K562 (cell line): Measurements from ENCODE around the gene DGKZ. TPM values are rescaled to one million over a fixed set of nuclear protein-coding genes. Genes with fewer than 3 reads are reported as not detected.
A peak's percentile ranks its signal among the peaks of the same experiment; 100 is the strongest.

ENCODE experiments used
- CTBP1 ChIP-seq: fragments of 450-650 bp; IDR thresholded peaks from 2 replicates; pipeline ENCODE4 v1.6.1; 2016; ENCODE audit warnings: borderline replicate concordance
- EP400 ChIP-seq: fragments of 450-650 bp; IDR thresholded peaks from 2 replicates; pipeline ENCODE4 v1.6.1; 2017; ENCODE audit warnings: antibody characterized with exemption, mild to moderate bottlenecking, moderate library complexity
- ETS2 ChIP-seq: IDR thresholded peaks from 2 replicates; pipeline ENCODE4 v1.6.1; 2016; ENCODE audit warnings: borderline replicate concordance, missing genetic modification characterization, mild to moderate bottlenecking, moderate library complexity, missing compliant biosample characterization; ENCODE audit not compliant: poor library complexity, severe bottlenecking
- FOXP1 ChIP-seq: sonication (generic); formaldehyde crosslinking; IDR thresholded peaks from 2 replicates; pipeline ENCODE4 v1.8.0; 2022; ENCODE audit warnings: mild to moderate bottlenecking, missing genetic modification reagents
- FOXP4 ChIP-seq: sonication (generic); formaldehyde crosslinking; IDR thresholded peaks from 2 replicates; pipeline ENCODE4 v1.8.0; 2022; ENCODE audit warnings: mild to moderate bottlenecking, missing genetic modification reagents, borderline replicate concordance
- HEY1 ChIP-seq: fragments of 250-450 bp; sonication (Bioruptor Pico); IDR thresholded peaks from 2 replicates; pipeline ENCODE4 v1.5.0; 2020; ENCODE audit warnings: mild to moderate bottlenecking, moderate library complexity, borderline replicate concordance
- HMBOX1 ChIP-seq: sonication (generic); IDR thresholded peaks from 2 replicates; pipeline ENCODE4 v1.6.1; 2016
- NR1H2 ChIP-seq: sonication (generic); formaldehyde crosslinking; IDR thresholded peaks from 2 replicates; pipeline ENCODE4 v1.4.0; 2020; ENCODE audit warnings: mild to moderate bottlenecking, missing genetic modification reagents
- RBM34 ChIP-seq: fragments of 200-400 bp; formaldehyde crosslinking; IDR thresholded peaks from 2 replicates; pipeline ENCODE4 v1.6.1; 2018; ENCODE audit warnings: low read length, borderline replicate concordance; ENCODE audit not compliant: insufficient read depth
- ZC3H4 ChIP-seq: sonication (generic); formaldehyde crosslinking; IDR thresholded peaks from 2 replicates; pipeline ENCODE4 v1.9.0; 2021; ENCODE audit warnings: missing genetic modification reagents, borderline replicate concordance
- ZNF133 ChIP-seq: fragments of 250-450 bp; sonication (Bioruptor Pico); IDR thresholded peaks from 2 replicates; pipeline ENCODE4 v1.4.0; 2020; ENCODE audit warnings: mild to moderate bottlenecking
- ZNF212 ChIP-seq: fragments of 450-650 bp; formaldehyde crosslinking; IDR thresholded peaks from 2 replicates; pipeline ENCODE4 v1.4.0; 2020; ENCODE audit warnings: mild to moderate bottlenecking
- ZNF436 ChIP-seq: fragments of 250-450, 450-650 bp; sonication (Bioruptor Pico); formaldehyde crosslinking; IDR thresholded peaks from 2 replicates; pipeline ENCODE4 v1.7.0; 2020; ENCODE audit warnings: mild to moderate bottlenecking
- ZNF79 ChIP-seq: fragments of 250-450 bp; sonication (Bioruptor Pico); IDR thresholded peaks from 2 replicates; pipeline ENCODE4 v1.4.0; 2020; ENCODE audit warnings: low read depth, mild to moderate bottlenecking, moderate library complexity
- polyA plus RNA-seq, 8 experiments: library from polyadenylated mRNA; depleted of rRNA in 4 of 8; stranded (reverse) in 5 of 8; unstranded in 3 of 8; fragments of >200 nt; fragmentation: Nextera tagmentation in 2 of 8; fragmentation: Illumina TruSeq in 1 of 8; extraction: Ambion mirVana in 2 of 8; extraction: Trizol in 1 of 8; gene quantifications; 2 replicates each; pipeline versions ENCODE4 v1.2.1 to v1.2.3, GENCODE V29; 2011 to 2014; ENCODE audit warnings: inconsistent platforms in 1 of 8, missing spikeins in 1 of 8
- total RNA-seq, 7 experiments: library from RNA; depleted of rRNA in 6 of 7; stranded (reverse); fragments of >200 nt in 6 of 7; fragmentation: Illumina TruSeq in 2 of 7; extraction: Trizol in 2 of 7; gene quantifications; 2 replicates each; pipeline versions ENCODE4 v1.2.1 to v1.2.3, GENCODE V29; 2011 to 2021; ENCODE audit warnings: low replicate concordance in 1 of 7
- TF ChIP-seq, protein P1 (sequence below): fragments of 250-450 bp; sonication (Bioruptor Pico); IDR thresholded peaks from 2 replicates; pipeline ENCODE4 v1.4.0; 2020; ENCODE audit warnings: mild to moderate bottlenecking
- TF ChIP-seq, protein P2 (sequence below): fragments of 250-450 bp; sonication (Bioruptor Pico); IDR thresholded peaks from 2 replicates; pipeline ENCODE4 v1.5.0; 2021; ENCODE audit warnings: mild to moderate bottlenecking, moderate library complexity
- TF ChIP-seq, protein P3 (sequence below): fragments of 250-450 bp; sonication (Bioruptor Pico); IDR thresholded peaks from 2 replicates; pipeline ENCODE4 v1.8.0; 2021; ENCODE audit warnings: borderline replicate concordance, mild to moderate bottlenecking, moderate library complexity; ENCODE audit not compliant: poor library complexity, severe bottlenecking

Gene DGKZ
- total and polyA plus RNA-seq, 9 of the 15 experiments (the other 6 are each of a cell fraction or from before 2014, with no cell fraction given): 0.51 to 100 (median 44.2) TPM

DNA sequence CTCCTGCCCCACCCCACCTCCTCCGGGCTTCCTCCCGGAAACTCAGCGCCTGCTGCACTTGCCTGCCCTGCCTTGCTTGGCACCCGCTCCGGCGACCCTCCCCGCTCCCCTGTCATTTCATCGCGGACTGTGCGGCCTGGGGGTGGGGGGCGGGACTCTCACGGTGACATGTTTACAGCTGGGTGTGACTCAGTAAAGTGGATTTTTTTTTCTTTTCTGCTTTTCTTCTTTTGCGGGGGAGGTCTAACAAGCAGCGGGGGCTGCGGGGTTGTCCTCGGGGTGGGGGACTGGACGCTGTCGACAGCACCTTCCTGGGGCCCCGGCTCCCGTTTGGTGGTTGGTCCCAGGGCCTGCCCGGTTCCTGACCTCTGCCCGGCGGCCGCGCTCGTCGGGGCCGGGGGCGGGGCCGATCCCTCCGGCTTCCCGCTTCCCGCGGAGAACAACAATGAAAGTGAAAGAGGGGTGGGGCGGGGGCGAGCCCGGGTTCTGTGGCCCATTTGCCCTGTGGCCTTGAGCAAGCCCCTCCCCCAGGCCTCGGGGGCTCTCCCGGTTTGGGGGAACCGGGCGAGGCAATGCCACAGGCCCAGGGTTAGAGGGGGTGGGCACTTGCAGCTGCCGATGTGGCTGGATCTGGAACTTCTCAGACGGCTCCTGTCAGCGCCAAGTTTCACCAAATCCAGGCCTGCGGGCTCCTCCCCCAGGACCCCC is 33.2 kb downstream of the DGKZ start (continued):
- TF ChIP-seq, protein P1, sequence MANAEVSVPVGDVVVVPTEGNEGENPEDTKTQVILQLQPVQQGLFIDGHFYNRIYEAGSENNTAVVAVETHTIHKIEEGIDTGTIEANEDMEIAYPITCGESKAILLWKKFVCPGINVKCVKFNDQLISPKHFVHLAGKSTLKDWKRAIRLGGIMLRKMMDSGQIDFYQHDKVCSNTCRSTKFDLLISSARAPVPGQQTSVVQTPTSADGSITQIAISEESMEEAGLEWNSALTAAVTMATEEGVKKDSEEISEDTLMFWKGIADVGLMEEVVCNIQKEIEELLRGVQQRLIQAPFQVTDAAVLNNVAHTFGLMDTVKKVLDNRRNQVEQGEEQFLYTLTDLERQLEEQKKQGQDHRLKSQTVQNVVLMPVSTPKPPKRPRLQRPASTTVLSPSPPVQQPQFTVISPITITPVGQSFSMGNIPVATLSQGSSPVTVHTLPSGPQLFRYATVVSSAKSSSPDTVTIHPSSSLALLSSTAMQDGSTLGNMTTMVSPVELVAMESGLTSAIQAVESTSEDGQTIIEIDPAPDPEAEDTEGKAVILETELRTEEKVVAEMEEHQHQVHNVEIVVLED: no peak
- TF ChIP-seq HEY1 (CRISPR knock-in tag): no peak
- TF ChIP-seq FOXP4: no peak
- no peak for TF ChIP-seq HMBOX1
- TF ChIP-seq ETS2 (tag): no peak
- TF ChIP-seq, protein P2, sequence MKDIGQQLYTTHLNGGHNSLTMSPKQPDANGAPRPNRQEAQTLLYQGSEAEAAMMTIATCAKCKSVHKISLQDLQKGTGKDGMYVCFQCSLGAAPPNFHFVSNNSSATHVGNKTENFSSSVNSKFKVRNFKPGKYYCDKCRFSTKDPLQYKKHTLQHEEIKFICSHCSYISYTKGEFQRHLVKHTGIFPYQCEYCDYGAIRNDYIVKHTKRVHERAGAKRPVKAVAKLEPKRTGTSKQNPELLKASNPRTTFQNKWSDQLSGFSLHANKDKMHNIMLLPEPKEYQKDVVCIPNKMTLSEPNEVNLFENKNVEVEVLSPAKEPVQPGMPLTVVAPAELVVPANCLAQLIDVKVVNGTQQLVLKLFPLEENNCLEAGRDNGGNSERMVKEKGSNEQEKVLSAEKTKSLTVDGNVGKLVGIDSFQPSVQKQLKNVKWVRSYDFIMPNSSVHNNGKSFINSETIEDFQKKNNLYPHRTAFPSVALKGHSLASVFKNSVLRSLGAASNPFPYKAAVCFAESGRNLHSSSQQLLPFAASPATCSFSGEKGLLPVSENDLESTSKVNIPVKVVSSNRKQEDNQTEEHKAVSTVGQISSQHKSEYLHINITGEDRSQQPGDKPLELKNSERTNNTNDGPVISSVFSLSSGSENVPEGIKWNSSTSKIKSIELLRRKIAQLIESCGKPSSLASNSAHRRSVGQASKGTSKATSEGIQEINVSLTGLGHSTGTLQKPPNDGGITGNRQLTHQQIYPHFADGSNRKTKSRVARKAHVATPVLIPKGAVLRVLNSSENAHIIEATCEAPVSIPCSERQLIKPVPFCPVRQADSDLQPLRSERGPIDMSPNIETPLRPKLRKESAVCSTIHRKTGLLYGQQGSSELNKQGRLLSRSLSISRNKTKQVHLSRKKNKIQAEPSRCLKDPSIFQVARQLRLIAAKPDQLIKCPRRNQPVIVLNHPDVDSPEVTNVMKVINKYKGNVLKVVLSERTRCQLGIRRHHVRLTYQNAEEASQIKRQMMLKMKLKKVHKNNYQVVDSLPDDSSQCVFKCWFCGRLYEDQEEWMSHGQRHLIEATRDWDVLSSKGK (CRISPR knock-in tag): no peak
- no peak for TF ChIP-seq ZNF212 (CRISPR knock-in tag)
- no peak; the same call in 1 of the 2 replicates for TF ChIP-seq CTBP1
- TF ChIP-seq ZNF79 (CRISPR knock-in tag): no peak
- no peak for TF ChIP-seq FOXP1 (CRISPR knock-in tag)
- TF ChIP-seq ZC3H4: 0 out of 2 replicates have a peak, but pooled peaks have one; percentile 23
- TF ChIP-seq RBM34: no peak
- TF ChIP-seq, protein P3, sequence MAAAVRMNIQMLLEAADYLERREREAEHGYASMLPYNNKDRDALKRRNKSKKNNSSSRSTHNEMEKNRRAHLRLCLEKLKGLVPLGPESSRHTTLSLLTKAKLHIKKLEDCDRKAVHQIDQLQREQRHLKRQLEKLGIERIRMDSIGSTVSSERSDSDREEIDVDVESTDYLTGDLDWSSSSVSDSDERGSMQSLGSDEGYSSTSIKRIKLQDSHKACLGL (CRISPR knock-in tag): no peak
- TF ChIP-seq EP400: no peak; the same call in 1 of the 2 replicates
- no peak for TF ChIP-seq NR1H2 (CRISPR knock-in tag)
- no peak for TF ChIP-seq ZNF133 (CRISPR knock-in tag)
- no peak for TF ChIP-seq ZNF436
